Measurements from ENCODE around the gene ROCK2.

Gene ROCK2

GRCh38 chr2:11388262-11389051 lies 44.0 kb upstream of the ROCK2 start:
- H3K4me3 ChIP-seq (ENCODE audit: low read depth, low read length) = no peak overlapping the region
- no peak for TF ChIP-seq CTCF (IDR thresholded peaks at IDR 0.05; ENCODE audit: borderline replicate concordance, insufficient read depth, low read depth, low read length)

- H3K4me3 ChIP-seq (ENCODE audit: low read depth, low read length) = no peak overlapping the region
- TF ChIP-seq CTCF (IDR thresholded peaks at IDR 0.05; ENCODE audit: borderline replicate concordance, insufficient read depth, low read depth, low read length) = no peak
Measured at GRCh38 chr2:11387843-11388242, 43.4 kb upstream of the ROCK2 start.

GRCh38 chr2:11387100-11387390 lies 42.6 kb upstream of the ROCK2 start:
- no peak for TF ChIP-seq CTCF (IDR thresholded peaks at IDR 0.05; ENCODE audit: borderline replicate concordance, insufficient read depth, low read depth, low read length)
- no peak overlapping the region for H3K4me3 ChIP-seq (ENCODE audit: low read depth, low read length)

GRCh38 chr2:11385847-11386246 lies 41.4 kb upstream of the ROCK2 start:
- no peak for TF ChIP-seq CTCF (IDR thresholded peaks at IDR 0.05; ENCODE audit: borderline replicate concordance, insufficient read depth, low read depth, low read length)

GRCh38 chr2:11385216-11385615 lies 40.8 kb upstream of the ROCK2 start:
- H3K4me3 ChIP-seq (ENCODE audit: low read depth, low read length) = no peak overlapping the region
- no peak for TF ChIP-seq CTCF (IDR thresholded peaks at IDR 0.05; ENCODE audit: borderline replicate concordance, insufficient read depth, low read depth, low read length)

More at GRCh38 chr2:11385847-11386246, 41.4 kb upstream of the ROCK2 start:
- no peak overlapping the region for H3K4me3 ChIP-seq (ENCODE audit: low read depth, low read length)

- TF ChIP-seq CTCF (IDR thresholded peaks at IDR 0.05; ENCODE audit: borderline replicate concordance, insufficient read depth, low read depth, low read length) = no peak
- no peak overlapping the region for H3K4me3 ChIP-seq (ENCODE audit: low read depth, low read length)
Measured at GRCh38 chr2:11379558-11379957, 35.1 kb upstream of the ROCK2 start.

- no peak overlapping the region for H3K4me3 ChIP-seq (ENCODE audit: low read depth, low read length)
- no peak for TF ChIP-seq CTCF (IDR thresholded peaks at IDR 0.05; ENCODE audit: borderline replicate concordance, insufficient read depth, low read depth, low read length)
Measured at GRCh38 chr2:11377928-11378545, 33.6 kb upstream of the ROCK2 start.
